ENCODE measurements around the gene PSD2.

The PSD2 gene

DNA sequence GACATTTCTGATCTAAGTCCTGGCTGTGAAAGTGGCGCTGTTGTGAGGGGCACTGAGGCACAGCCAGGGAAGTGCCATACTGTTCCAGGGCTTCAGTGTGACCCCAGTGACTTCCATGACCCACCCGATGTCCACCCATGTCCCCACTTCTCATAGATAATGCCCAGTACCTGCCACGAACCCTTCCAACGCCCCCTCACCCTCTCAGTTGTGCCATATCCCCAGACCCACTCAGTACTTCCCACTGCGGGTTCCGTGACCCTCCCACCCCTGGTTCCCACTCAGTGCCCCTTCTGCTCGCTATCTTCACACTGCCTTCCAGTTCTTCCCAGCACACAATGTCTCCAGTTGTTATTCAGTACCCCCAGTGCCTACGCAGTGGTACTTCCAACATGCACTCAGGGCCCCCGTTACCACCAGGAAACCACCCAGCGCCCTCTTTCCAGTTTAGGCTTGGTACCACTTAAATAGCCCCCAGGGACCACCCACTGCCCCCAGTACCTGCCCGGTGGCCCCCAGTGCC, 30.7 kb upstream of the PSD2 start:
- H3K27ac ChIP-seq, result no peak overlapping the region
- no peak for TF ChIP-seq ZFX (IDR thresholded peaks at IDR 0.05)
- TF ChIP-seq, protein P1, sequence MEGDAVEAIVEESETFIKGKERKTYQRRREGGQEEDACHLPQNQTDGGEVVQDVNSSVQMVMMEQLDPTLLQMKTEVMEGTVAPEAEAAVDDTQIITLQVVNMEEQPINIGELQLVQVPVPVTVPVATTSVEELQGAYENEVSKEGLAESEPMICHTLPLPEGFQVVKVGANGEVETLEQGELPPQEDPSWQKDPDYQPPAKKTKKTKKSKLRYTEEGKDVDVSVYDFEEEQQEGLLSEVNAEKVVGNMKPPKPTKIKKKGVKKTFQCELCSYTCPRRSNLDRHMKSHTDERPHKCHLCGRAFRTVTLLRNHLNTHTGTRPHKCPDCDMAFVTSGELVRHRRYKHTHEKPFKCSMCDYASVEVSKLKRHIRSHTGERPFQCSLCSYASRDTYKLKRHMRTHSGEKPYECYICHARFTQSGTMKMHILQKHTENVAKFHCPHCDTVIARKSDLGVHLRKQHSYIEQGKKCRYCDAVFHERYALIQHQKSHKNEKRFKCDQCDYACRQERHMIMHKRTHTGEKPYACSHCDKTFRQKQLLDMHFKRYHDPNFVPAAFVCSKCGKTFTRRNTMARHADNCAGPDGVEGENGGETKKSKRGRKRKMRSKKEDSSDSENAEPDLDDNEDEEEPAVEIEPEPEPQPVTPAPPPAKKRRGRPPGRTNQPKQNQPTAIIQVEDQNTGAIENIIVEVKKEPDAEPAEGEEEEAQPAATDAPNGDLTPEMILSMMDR (conservative IDR thresholded peaks at IDR 0.05), result no peak

- peak overlapping the region; percentile 17; the same call in 1 of the 2 replicates for H3K27ac ChIP-seq
- TF ChIP-seq, protein P1 (conservative IDR thresholded peaks at IDR 0.05), result peak; percentile 100
- TF ChIP-seq ZFX (IDR thresholded peaks at IDR 0.05), result no peak
Observed at GRCh38 chr5:139765409-139766217, 30.0 kb upstream of the PSD2 start.

GRCh38 chr5:139767960-139768359, 27.6 kb upstream of the PSD2 start:
- TF ChIP-seq ZFX (IDR thresholded peaks at IDR 0.05), result no peak
- TF ChIP-seq, protein P1 (conservative IDR thresholded peaks at IDR 0.05), result no peak
- H3K27ac ChIP-seq, result no peak overlapping the region

DNA sequence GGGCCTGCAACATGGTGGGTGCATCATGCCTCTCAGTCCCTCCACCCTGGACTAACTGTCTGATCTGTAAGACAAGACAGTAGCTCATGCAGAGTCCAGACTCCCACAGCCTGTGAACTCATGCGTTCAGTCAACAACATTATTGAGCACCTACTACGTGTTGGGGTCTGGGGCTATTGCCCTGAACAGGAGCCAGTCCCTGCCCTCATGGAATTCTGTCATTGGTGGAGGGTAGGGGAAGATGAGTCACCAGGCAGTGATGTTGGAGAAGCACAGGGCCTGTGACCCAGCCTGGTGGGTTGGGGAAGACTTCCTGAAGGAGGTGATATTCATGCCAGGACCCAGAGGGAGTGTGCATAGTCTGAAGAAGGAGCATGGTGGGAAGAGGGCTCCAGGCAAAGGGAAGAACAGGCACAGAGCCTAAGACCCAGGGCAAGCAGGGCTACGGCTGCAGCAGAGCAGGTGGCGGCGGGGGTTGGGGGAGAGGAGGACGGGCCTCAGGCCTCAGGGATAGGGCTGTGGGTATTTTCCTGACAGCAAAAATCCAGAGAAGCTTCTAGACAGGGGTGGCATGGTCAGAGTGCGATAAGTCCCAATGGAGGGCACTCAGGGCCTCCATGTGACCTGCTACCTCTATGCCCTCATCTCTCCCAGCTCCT, 26.7 kb upstream of the PSD2 start:
- no peak overlapping the region for H3K27ac ChIP-seq
- no peak for TF ChIP-seq ZFX (IDR thresholded peaks at IDR 0.05)
- TF ChIP-seq, protein P1 (conservative IDR thresholded peaks at IDR 0.05), result no peak

DNA sequence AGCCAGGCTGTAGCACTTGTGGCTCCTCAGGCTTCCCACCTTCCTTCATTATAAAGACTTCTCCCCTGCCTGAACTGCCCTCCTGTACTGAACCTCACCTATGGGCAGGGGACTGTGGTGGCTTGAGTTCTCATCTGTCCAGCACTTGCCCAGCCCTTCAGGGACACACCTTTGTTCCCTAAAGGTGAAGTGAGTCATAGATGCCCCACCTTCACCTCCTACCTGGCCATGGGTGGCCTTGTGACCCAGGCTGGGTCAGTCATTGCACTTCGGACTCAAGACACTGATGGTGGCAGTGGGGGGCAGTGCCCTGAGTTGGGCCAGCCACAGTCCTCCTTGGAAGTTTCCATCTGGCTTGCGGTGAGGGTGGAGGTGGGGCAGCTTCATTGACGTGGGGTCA, 26.1 kb upstream of the PSD2 start:
- TF ChIP-seq, protein P1 (conservative IDR thresholded peaks at IDR 0.05), result no peak
- no peak for TF ChIP-seq ZFX (IDR thresholded peaks at IDR 0.05)

GRCh38 chr5:139770722-139771121, 24.9 kb upstream of the PSD2 start:
- no peak for TF ChIP-seq ZFX (IDR thresholded peaks at IDR 0.05)
- TF ChIP-seq, protein P1 (conservative IDR thresholded peaks at IDR 0.05), result no peak
- H3K27ac ChIP-seq, result no peak overlapping the region

More for the DNA sequence above, 26.1 kb upstream of the PSD2 start:
- H3K27ac ChIP-seq, result no peak overlapping the region

All from C4-2B (cell line).